H1 (cell line): ENCODE results near the gene CAMTA1. TPM values are rescaled to one million over a fixed set of nuclear protein-coding genes. Genes with fewer than 3 reads are reported as not detected.

Source experiments
- YY1 ChIP-seq: IDR thresholded peaks from 2 replicates; pipeline ENCODE4 v1.6.1; 2011; ENCODE audit warnings: low read depth, mild to moderate bottlenecking, low read length
- polyA plus RNA-seq, 7 experiments: library from polyadenylated mRNA; depleted of rRNA in 3 of 7; stranded (reverse) in 5 of 7; unstranded in 2 of 7; fragments of >200 nt in 5 of 7; fragments of 200-250 nt in 2 of 7; gene quantifications; 1 replicate in 5 of 7; 2 replicates in 1 of 7; 4 replicates in 1 of 7; pipeline versions ENCODE4 v1.2.1 to v1.2.3, GENCODE V29; 2011 to 2013; ENCODE audit warnings: missing spikeins in 2 of 7, mixed read lengths in 2 of 7
- total RNA-seq: library from RNA; stranded (reverse); fragmentation: NEBNext Ultra II Directional; extraction: Animal tissue kit (Norgen Biotek cat#: 25700); gene quantifications from 2 replicates; pipeline ENCODE4 v1.2.1, GENCODE V29; 2021

Gene CAMTA1
- total and polyA plus RNA-seq, 2 of the 8 experiments (the other 6 are each of a cell fraction or from before 2014, with no cell fraction given): 65.0 to 119 TPM

DNA sequence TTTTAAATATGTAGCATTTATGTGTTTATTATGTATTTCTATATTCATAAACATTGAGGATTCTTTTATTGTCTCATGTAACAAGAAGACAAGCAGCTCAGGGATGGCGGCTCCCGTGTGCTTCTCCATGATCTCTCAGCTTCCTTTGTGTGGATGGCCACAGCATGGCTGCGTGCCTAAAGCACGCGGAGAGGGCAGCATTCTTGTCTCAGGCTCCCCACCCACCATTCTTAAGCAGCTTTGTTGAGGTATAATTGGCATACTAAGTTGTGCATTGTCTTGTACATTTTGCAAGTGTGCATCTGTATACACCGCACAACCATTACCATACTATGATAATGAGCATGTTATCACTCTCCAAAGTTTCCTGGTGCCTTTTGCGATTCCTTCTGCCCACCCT lies 81.6 kb downstream of the CAMTA1 start (continued):
- peak; percentile 55; the same call in 1 of the 2 replicates for TF ChIP-seq YY1
